Measurements from ENCODE around the gene ZNF410. TPM values are rescaled to one million over a fixed set of nuclear protein-coding genes. Genes with fewer than 3 reads are reported as not detected.
A peak's percentile ranks its signal among the peaks of the same experiment; 100 is the strongest.

ZNF410 gene
- total RNA-seq, 4 donors from 2014 or later: 44.6 to 71.2 (median 61.0) TPM

DNA sequence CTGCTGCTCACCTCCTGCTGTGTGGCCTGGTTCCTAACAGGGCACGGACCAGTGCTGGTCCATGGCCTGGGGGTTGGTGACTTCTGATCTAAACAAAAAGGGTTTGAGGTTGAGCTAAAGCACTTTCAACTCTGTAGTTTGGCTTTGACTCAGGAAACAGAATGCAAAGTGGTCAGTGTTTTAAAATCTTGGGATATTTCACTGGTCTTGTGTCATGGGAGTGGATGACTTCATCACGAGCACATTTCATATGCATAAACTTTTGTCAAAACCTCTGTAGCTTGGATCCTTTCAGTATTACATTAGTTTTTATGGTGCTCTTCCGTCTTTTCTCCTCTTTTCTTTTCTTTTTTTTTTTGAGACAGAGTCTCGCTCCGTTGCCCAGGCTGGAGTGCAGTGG is 37.7 kb downstream of the ZNF410 start:
- H3K27ac ChIP-seq: no peak overlapping the region
- peaks cover 3 to 91% (median 3%) of the 10 kb centered on the region in 3 donors for H3K36me3 ChIP-seq
- H3K4me1 ChIP-seq: no peaks in the 10 kb centered on the region
- no peaks in the 10 kb centered on the region for H3K27me3 ChIP-seq
- H3K4me3 ChIP-seq: no peak overlapping the region
- no peaks in the 10 kb centered on the region for H3K9me3 ChIP-seq
- no peak for DNase-seq
- TF ChIP-seq POLR2A (IDR thresholded peaks at IDR 0.05) (no peak), CTCF (IDR thresholded peaks at IDR 0.05) (no peak)

- no peak for DNase-seq
- Histone ChIP-seq H3K4me3 (no peak overlapping the region), H3K27ac (no peak overlapping the region), H3K27me3 (no peaks in the 10 kb centered on the region), H3K4me1 (no peaks in the 10 kb centered on the region), H3K36me3 (peaks cover 0 to 83% (median 4%) of the 10 kb centered on the region in 3 donors), H3K9me3 (no peaks in the 10 kb centered on the region)
- TF ChIP-seq CTCF (IDR thresholded peaks at IDR 0.05): peak in 3 of 6 experiments; percentile 30 to 41 (median 32)
- TF ChIP-seq POLR2A (IDR thresholded peaks at IDR 0.05): no peak
These were observed 49.0 kb downstream of the ZNF410 start for GRCh38 chr14:73935666-73936065.

DNA sequence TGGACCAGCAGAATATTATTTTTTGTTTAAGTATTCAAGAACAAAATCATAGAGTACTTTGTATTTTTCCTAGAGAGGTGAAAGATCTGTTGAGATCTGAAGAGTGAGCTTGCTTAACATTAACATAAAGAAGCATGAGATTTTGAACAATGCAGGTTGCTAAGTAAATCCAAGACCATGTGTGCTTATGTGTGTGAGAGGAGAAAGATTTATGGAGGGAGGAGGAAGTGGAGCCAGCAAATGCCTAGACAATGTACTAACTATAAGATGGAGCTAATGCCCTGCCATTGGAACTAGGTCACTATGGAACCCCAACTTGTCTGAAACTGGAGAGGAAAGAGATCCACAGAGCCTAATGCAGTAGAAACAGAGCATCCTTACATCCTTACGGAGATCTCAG is 49.9 kb downstream of the ZNF410 start:
- H3K27ac ChIP-seq: no peak overlapping the region
- no peak for DNase-seq
- no peak overlapping the region for H3K4me3 ChIP-seq
- no peak for TF ChIP-seq CTCF (IDR thresholded peaks at IDR 0.05)
- TF ChIP-seq POLR2A (IDR thresholded peaks at IDR 0.05): no peak
- no peaks in the 10 kb centered on the region for H3K27me3 ChIP-seq
- no peaks in the 10 kb centered on the region for H3K9me3 ChIP-seq
- H3K36me3 ChIP-seq: peaks cover 0 to 80% (median 4%) of the 10 kb centered on the region in 3 donors
- no peaks in the 10 kb centered on the region for H3K4me1 ChIP-seq

DNA sequence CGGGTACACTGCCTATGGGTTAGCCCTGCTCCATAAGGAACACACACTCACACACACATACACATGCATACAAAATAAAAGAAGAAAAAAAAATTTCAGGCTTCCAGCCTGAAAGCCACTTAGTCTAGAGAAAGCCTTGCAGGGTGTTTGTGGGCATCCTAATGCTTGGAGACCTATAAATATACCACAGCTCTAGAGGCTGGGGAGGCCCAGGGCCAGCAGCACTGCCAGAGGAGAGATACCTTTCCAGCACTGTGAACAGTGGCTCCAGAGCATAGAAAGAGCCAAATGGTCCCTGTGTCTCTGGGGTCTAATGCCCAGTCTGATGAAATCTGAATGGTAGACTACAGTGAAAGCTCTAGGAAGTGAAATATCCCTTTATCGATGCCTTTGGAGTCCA is 50.4 kb downstream of the ZNF410 start:
- H3K4me3 ChIP-seq: no peak overlapping the region
- no peak for DNase-seq
- no peaks in the 10 kb centered on the region for H3K9me3 ChIP-seq
- H3K4me1 ChIP-seq: no peaks in the 10 kb centered on the region
- H3K27ac ChIP-seq: no peak overlapping the region
- no peaks in the 10 kb centered on the region for H3K27me3 ChIP-seq
- TF ChIP-seq CTCF (IDR thresholded peaks at IDR 0.05) (no peak), POLR2A (IDR thresholded peaks at IDR 0.05) (no peak)
- H3K36me3 ChIP-seq: peaks cover 0 to 79% (median 4%) of the 10 kb centered on the region in 3 donors

- no peak overlapping the region for H3K27ac ChIP-seq
- H3K36me3 ChIP-seq: peaks cover 0 to 60% (median 0%) of the 10 kb centered on the region in 3 donors
- no peak for DNase-seq
These were observed 55.5 kb downstream of the ZNF410 start for GRCh38 chr14:73942180-73942579.

More at GRCh38 chr14:73942180-73942579, 55.5 kb downstream of the ZNF410 start:
- peaks cover 0 to 18% (median 0%) of the 10 kb centered on the region in 4 donors for H3K4me1 ChIP-seq
- H3K9me3 ChIP-seq: no peaks in the 10 kb centered on the region
- H3K4me3 ChIP-seq: no peak overlapping the region
- no peaks in the 10 kb centered on the region for H3K27me3 ChIP-seq
- TF ChIP-seq POLR2A (IDR thresholded peaks at IDR 0.05) (no peak), CTCF (IDR thresholded peaks at IDR 0.05) (no peak)
